AG10803 (cell line): ENCODE results near the gene SUPT3H.

Source experiments
- DNase-seq: peaks from one replicate; pipeline ENCODE4 v3.0.0; 2010; ENCODE audit warnings: low read depth
- H3K4me3 ChIP-seq: 2 replicates; pipeline ENCODE4 v1.5.1; 2011; ENCODE audit warnings: mild to moderate bottlenecking, low read length, control low read depth
- TF ChIP-seq, protein P1 (sequence below): conservative IDR thresholded peaks from 2 replicates; pipeline ENCODE4 v1.5.1; 2011; ENCODE audit warnings: mild to moderate bottlenecking, low read length, control low read depth, inconsistent platforms

The SUPT3H gene

DNA sequence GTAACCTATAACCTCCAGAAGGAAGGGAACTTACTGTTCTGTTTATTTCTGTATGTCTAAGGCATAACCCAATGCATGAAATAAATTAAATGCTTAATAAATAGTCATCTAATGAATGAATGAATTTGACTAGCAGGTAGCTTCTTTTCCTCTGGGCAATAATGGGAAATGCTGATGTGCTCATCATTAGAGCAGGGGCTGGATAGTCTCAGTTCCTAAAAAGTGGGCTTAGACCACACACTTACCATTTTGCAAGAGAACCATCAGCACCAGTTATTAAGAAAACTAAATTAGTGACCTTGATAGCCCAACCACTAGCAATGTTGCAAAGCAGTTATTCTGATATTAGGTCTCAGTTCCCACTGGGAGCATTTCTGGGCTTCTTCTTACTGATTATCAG is 540.5 kb downstream of the SUPT3H start:
- TF ChIP-seq, protein P1, sequence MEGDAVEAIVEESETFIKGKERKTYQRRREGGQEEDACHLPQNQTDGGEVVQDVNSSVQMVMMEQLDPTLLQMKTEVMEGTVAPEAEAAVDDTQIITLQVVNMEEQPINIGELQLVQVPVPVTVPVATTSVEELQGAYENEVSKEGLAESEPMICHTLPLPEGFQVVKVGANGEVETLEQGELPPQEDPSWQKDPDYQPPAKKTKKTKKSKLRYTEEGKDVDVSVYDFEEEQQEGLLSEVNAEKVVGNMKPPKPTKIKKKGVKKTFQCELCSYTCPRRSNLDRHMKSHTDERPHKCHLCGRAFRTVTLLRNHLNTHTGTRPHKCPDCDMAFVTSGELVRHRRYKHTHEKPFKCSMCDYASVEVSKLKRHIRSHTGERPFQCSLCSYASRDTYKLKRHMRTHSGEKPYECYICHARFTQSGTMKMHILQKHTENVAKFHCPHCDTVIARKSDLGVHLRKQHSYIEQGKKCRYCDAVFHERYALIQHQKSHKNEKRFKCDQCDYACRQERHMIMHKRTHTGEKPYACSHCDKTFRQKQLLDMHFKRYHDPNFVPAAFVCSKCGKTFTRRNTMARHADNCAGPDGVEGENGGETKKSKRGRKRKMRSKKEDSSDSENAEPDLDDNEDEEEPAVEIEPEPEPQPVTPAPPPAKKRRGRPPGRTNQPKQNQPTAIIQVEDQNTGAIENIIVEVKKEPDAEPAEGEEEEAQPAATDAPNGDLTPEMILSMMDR: no peak
- no peak for DNase-seq
- no peak overlapping the region for H3K4me3 ChIP-seq

DNA sequence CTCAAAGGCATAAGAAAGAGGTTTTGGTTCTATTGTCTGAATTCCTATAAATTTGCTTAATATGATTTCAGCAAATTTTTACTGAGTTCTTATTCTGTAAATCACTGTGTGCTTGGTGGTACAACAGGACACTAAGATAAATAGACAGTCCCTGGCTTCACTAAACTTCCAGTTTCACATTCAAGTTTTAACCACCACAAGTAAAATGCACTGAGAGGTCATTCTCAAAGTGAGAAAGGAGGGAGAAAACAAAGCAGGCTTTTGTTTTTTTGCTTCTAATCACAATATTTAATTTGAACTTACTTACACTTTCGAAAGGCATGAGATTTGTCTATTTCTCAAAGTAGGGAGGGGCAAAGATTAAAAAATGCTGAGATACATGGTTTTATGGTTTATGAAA is 544.5 kb downstream of the SUPT3H start:
- TF ChIP-seq, protein P1: no peak
- no peak overlapping the region for H3K4me3 ChIP-seq
- no peak for DNase-seq

DNA sequence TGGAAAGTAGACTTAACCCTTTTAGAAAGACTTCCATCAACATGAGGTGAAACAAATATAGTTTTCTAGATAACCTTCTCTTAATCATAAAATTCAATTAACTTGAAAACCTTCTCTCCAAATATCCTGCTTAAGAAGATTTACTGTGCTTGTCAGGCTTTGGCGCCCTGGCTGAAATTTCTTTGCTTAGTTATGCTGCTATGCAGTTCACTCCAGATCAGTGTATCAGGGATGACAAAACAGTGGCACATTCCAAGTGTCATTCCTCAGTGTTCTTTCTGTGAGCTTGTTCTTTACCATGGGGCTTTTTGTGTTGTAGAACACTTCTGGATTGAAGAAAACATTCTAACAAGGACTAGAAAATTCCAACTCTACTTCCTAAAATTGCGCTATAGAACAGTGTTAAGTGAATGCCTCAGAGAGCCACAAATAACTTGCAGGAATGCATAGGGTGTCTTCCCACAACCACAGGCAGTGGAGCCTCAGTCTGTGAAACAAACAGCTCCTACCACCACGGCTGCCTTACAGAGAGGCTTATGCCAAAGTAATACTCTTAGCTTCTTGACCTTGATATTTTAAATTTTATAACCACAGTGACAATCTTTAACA is 546.6 kb downstream of the SUPT3H start:
- peak; percentile 84 for DNase-seq
- TF ChIP-seq, protein P1: no peak

DNA sequence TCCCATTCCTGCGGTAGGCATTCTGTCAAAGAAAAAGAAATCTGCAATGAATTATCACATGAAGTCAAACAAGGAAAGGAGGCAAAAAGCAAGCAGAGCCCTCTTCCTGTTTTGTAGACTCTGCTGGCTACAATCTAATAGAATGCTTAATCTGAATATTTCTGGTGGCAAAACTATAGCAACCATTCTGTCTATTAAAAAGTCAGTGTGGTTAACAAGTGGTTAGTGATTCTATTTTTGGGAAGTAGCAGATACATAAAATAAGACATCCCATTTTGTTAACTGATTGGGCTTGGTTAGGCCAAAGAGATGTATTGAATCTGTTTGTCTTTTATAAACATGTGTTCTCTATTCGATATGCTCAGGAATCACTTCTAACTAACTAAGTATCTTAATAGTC is 547.9 kb downstream of the SUPT3H start:
- TF ChIP-seq, protein P1: no peak
- no peak overlapping the region for H3K4me3 ChIP-seq
- DNase-seq: peak; percentile 37

More for the DNA sequence above, 546.6 kb downstream of the SUPT3H start:
- H3K4me3 ChIP-seq: no peak overlapping the region

DNA sequence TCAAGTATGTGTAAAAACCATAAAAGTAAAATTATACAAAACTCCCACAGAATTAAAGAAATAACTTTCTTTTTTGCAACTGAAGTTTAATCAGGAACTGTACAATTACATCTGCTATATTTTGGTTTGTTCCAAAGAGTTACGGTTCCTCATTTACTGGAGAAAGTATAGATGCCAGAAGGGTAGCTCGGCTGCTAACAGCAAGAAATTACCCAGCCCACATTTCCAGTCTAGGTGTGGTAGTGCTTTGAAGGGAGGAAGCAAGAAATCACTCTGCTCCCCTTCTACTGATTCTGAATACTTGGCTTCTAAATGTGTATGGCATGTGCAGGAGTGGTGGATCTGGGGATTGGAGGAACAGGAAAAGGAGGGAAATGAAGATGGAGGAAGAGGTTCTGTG is 549.0 kb downstream of the SUPT3H start:
- TF ChIP-seq, protein P1: no peak
- H3K4me3 ChIP-seq: no peak overlapping the region
- DNase-seq: no peak

DNA sequence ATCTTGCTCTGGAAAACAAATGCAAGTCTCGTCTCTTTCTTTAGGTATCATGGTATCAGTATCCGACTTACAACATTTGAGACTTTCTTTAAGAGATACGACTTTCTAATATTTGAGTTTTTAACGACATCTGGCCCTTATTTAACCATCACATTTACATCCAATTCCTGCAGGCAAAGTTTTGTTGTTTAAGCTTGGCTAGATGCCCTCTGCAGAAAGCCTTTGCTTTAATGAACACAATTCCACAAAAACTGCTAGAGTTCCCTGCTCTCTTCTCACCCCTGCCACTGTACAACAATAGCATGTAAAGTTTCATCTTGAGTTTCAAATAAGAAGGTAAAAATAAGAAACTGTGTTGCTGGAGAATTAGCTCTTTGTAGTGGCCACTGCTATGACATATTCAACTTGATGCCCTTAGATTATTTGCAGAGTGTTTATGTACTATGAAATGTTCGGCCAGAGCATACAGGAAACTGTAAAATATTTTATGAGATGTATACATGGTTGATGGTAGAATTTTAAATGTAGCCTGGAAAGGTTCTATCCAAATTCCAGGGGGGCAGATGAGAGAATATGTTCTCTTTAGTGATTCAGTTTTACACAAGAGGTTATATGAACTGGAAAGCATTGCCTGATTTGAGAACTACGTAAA is 551.6 kb downstream of the SUPT3H start:
- DNase-seq: no peak
- TF ChIP-seq, protein P1: no peak
- H3K4me3 ChIP-seq: no peak overlapping the region

DNA sequence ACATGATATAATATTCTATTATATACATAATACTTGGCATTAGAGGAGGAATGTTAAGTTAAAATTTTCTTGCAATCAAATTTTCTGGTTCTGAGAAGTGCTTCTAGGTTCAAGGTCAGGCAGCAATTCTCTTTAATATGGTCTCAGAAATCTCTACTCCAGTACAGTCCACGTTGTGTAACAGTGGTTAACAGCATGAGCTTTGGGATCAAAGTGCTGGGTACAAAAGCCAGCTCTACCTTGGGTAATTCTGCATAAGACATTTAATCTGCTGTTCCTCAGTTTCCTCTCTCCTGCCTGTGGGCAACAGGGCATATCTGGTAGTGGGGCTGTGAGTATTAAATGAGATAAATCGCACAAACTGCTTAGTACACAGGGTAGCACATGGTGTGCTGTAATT is 552.5 kb downstream of the SUPT3H start:
- DNase-seq: no peak
- TF ChIP-seq, protein P1: no peak
- H3K4me3 ChIP-seq: no peak overlapping the region
